GM12878 (cell line): ENCODE data around the gene RTEL1.

Experiments
- BCL11A ChIP-seq: IDR thresholded peaks from 2 replicates; pipeline ENCODE4 v1.6.1; 2011; ENCODE audit warnings: low read depth, low read length
- BHLHE40 ChIP-seq, 2 experiments: fragments of 450-650 bp in 1 of 2; IDR thresholded peaks; 2 replicates each; pipeline ENCODE4 v1.6.1; 2011 to 2017; ENCODE audit warnings: low read depth in 2 of 2, borderline replicate concordance in 1 of 2, improper control_type of control experiment in 1 of 2, low read length in 1 of 2, mild to moderate bottlenecking in 1 of 2
- CBX5 ChIP-seq: sonication (generic); IDR thresholded peaks from 2 replicates; pipeline ENCODE4 v1.6.1; 2016; ENCODE audit warnings: low read depth, moderate library complexity, mild to moderate bottlenecking, inconsistent platforms
- CHD2 ChIP-seq: IDR thresholded peaks from 2 replicates; pipeline ENCODE4 v1.6.1; 2011; ENCODE audit warnings: low read depth, low read length, improper control_type of control experiment, borderline replicate concordance
- EP300 ChIP-seq, 2 experiments: fragments of 150-350 bp in 1 of 2; IDR thresholded peaks; 2 replicates each; pipeline ENCODE4 v1.6.1; 2011 to 2012; ENCODE audit warnings: low read depth in 2 of 2, low read length in 2 of 2, borderline replicate concordance in 1 of 2, improper control_type of control experiment in 1 of 2, inconsistent platforms in 1 of 2; ENCODE audit not compliant: control insufficient read depth in 1 of 2
- POLR2A ChIP-seq: IDR thresholded peaks from 2 replicates; pipeline ENCODE4 v1.6.1; 2011; ENCODE audit warnings: low read depth, mild to moderate bottlenecking, low read length
- POLR2AphosphoS5 ChIP-seq: IDR thresholded peaks from 2 replicates; pipeline ENCODE4 v1.6.1; 2011; ENCODE audit warnings: mild to moderate bottlenecking, low read length, inconsistent platforms
- TF ChIP-seq, protein P1 (sequence below): IDR thresholded peaks from 2 replicates; pipeline ENCODE4 v1.6.1; 2012; ENCODE audit warnings: low read depth, low read length, improper control_type of control experiment
- TF ChIP-seq, protein P2 (sequence below), 3 experiments: IDR thresholded peaks in 2 of 3; conservative IDR thresholded peaks in 1 of 3; 2 replicates each; pipeline ENCODE4 v1.5.1; 2011; ENCODE audit warnings: low read depth in 3 of 3, low read length in 3 of 3, mild to moderate bottlenecking in 3 of 3, control low read depth in 2 of 3, moderate library complexity in 2 of 3, inconsistent platforms in 1 of 3, mixed read lengths in 1 of 3; ENCODE audit not compliant: control insufficient read depth in 2 of 3, insufficient read depth in 1 of 3; ENCODE audit errors: extremely low read depth in 1 of 3

DNA sequence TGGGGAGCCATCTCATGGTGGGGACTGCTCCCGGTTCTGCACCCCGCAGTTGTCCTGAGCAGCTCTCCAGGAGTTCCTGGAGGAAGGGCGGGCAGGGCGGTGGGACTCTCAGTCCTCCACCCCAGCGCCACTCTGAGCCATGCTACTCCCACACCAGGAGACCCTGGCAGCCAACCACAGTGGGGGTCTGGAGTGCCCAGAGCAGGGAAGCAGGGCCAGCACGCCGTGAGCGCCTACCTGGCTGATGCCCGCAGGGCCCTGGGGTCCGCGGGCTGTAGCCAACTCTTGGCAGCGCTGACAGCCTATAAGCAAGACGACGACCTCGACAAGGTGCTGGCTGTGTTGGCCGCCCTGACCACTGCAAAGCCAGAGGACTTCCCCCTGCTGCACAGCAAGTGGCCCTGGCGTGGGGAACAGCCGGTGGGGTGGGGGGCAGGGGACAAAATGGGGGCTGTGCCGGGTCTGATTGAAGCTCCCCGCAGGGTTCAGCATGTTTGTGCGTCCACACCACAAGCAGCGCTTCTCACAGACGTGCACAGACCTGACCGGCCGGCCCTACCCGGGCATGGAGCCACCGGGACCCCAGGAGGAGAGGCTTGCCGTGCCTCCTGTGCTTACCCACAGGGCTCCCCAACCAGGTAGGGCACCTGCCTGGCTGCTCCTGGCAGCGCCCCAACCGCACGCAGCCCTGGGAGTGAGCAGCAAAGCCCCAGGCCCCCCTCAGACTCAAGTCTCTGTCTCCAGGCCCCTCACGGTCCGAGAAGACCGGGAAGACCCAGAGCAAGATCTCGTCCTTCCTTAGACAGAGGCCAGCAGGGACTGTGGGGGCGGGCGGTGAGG, 36.7 kb downstream of the RTEL1 start:
- TF ChIP-seq POLR2AphosphoS5 (no peak), POLR2A (peak; percentile 42), EP300 (IDR thresholded peaks at IDR 0.05; ENCODE audit: borderline replicate concordance in 1 of 2, control insufficient read depth in 1 of 2, low read depth in 2 of 2, low read length in 2 of 2) (no peak), CBX5 (no peak), BHLHE40 (IDR thresholded peaks at IDR 0.05; ENCODE audit: borderline replicate concordance in 1 of 2, low read depth in 2 of 2, low read length in 1 of 2) (no peak), CHD2 (no peak), BCL11A (no peak)
- TF ChIP-seq, protein P1, sequence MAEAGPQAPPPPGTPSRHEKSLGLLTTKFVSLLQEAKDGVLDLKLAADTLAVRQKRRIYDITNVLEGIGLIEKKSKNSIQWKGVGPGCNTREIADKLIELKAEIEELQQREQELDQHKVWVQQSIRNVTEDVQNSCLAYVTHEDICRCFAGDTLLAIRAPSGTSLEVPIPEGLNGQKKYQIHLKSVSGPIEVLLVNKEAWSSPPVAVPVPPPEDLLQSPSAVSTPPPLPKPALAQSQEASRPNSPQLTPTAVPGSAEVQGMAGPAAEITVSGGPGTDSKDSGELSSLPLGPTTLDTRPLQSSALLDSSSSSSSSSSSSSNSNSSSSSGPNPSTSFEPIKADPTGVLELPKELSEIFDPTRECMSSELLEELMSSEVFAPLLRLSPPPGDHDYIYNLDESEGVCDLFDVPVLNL = no peak
- TF ChIP-seq, protein P2, sequence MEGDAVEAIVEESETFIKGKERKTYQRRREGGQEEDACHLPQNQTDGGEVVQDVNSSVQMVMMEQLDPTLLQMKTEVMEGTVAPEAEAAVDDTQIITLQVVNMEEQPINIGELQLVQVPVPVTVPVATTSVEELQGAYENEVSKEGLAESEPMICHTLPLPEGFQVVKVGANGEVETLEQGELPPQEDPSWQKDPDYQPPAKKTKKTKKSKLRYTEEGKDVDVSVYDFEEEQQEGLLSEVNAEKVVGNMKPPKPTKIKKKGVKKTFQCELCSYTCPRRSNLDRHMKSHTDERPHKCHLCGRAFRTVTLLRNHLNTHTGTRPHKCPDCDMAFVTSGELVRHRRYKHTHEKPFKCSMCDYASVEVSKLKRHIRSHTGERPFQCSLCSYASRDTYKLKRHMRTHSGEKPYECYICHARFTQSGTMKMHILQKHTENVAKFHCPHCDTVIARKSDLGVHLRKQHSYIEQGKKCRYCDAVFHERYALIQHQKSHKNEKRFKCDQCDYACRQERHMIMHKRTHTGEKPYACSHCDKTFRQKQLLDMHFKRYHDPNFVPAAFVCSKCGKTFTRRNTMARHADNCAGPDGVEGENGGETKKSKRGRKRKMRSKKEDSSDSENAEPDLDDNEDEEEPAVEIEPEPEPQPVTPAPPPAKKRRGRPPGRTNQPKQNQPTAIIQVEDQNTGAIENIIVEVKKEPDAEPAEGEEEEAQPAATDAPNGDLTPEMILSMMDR (IDR thresholded peaks at IDR 0.05 in 2 of 3, conservative IDR thresholded peaks at IDR 0.05 in 1 of 3; ENCODE audit: control insufficient read depth in 2 of 3, extremely low read depth in 1 of 3, insufficient read depth in 1 of 3, low read depth in 3 of 3, low read length in 3 of 3) = no peak
